Mesendoderm (in vitro differentiated cells): ENCODE results near the gene ENTPD7.
"Not testable (repeated sequence)": the region's sequence is repeated elsewhere in the genome, so short reads cannot be mapped to it uniquely, and the experiment has no call there.

Source experiments
- DNase-seq: peaks from one replicate; pipeline ENCODE4 v3.0.0; 2013
- H2AK5ac ChIP-seq: 2 replicates; pipeline ENCODE4 v1.6.1; 2013; ENCODE audit warnings: low read length, inconsistent platforms
- H2BK120ac ChIP-seq: 2 replicates; pipeline ENCODE4 v1.6.1; 2013; ENCODE audit warnings: low read depth, mild to moderate bottlenecking, low read length, moderate library complexity, mixed read lengths
- H2BK15ac ChIP-seq: replicated peaks from 2 replicates; pipeline ENCODE4 v1.6.1; 2013; ENCODE audit warnings: low read depth, mild to moderate bottlenecking, moderate library complexity
- H2BK5ac ChIP-seq: 2 replicates; pipeline ENCODE4 v1.6.1; 2013; ENCODE audit warnings: low read length, inconsistent platforms
- H3K18ac ChIP-seq: 2 replicates; pipeline ENCODE4 v1.6.1; 2013; ENCODE audit warnings: mild to moderate bottlenecking, low read length, mixed read lengths
- H3K23ac ChIP-seq: one replicate; pipeline ENCODE4 v1.6.1; 2013; ENCODE audit warnings: low read length
- H3K27ac ChIP-seq: 2 replicates; pipeline ENCODE4 v1.5.1; 2013; ENCODE audit warnings: low read depth, mild to moderate bottlenecking, inconsistent platforms, low read length, moderate library complexity
- H3K27me3 ChIP-seq: 2 replicates; pipeline ENCODE4 v1.6.1; 2013; ENCODE audit warnings: low read length, control low read depth, mild to moderate bottlenecking, inconsistent platforms; ENCODE audit not compliant: insufficient read depth, poor library complexity
- H3K36me3 ChIP-seq: 2 replicates; pipeline ENCODE4 v1.6.1; 2013; ENCODE audit warnings: low read length, inconsistent platforms; ENCODE audit not compliant: control insufficient read depth, insufficient read depth
- H3K4ac ChIP-seq: one replicate; pipeline ENCODE4 v1.6.1; 2013; ENCODE audit warnings: low read depth, mild to moderate bottlenecking, low read length, moderate library complexity
- H3K4me1 ChIP-seq: 2 replicates; pipeline ENCODE4 v1.6.1; 2013; ENCODE audit warnings: low read depth, low read length, inconsistent platforms; ENCODE audit not compliant: control insufficient read depth
- H3K4me2 ChIP-seq: 2 replicates; pipeline ENCODE4 v1.6.1; 2013; ENCODE audit warnings: low read length
- H3K4me3 ChIP-seq: 2 replicates; pipeline ENCODE4 v1.5.1; 2013; ENCODE audit warnings: mild to moderate bottlenecking, low read length
- H3K56ac ChIP-seq: one replicate; pipeline ENCODE4 v1.6.1; 2013; ENCODE audit warnings: low read length
- H3K79me1 ChIP-seq: 2 replicates; pipeline ENCODE4 v1.6.1; 2013; ENCODE audit warnings: low read length, inconsistent platforms
- H3K79me2 ChIP-seq: 2 replicates; pipeline ENCODE4 v1.6.1; 2013; ENCODE audit warnings: mild to moderate bottlenecking, low read length; ENCODE audit not compliant: control insufficient read depth, insufficient read depth
- H3K9ac ChIP-seq: 2 replicates; pipeline ENCODE4 v1.6.1; 2013; ENCODE audit warnings: low read length, inconsistent platforms
- H4K5ac ChIP-seq: one replicate; pipeline ENCODE4 v1.6.1; 2013; ENCODE audit warnings: low read length
- H4K8ac ChIP-seq: one replicate; pipeline ENCODE4 v1.6.1; 2013; ENCODE audit warnings: low read depth, mild to moderate bottlenecking, control low read depth, low read length, moderate library complexity
- WGBS: extraction: QIAGEN DNeasy Blood & Tissue Kit; methylation state at CpG from one replicate; pipeline ENCODE4 v1.1.7; 2013; ENCODE audit warnings: low lambda C conversion rate, missing lambda C conversion rate; ENCODE audit not compliant: insufficient coverage; ENCODE audit errors: extremely low coverage; 5-methylcytosine and 5-hydroxymethylcytosine counted together

ENTPD7 gene

DNA sequence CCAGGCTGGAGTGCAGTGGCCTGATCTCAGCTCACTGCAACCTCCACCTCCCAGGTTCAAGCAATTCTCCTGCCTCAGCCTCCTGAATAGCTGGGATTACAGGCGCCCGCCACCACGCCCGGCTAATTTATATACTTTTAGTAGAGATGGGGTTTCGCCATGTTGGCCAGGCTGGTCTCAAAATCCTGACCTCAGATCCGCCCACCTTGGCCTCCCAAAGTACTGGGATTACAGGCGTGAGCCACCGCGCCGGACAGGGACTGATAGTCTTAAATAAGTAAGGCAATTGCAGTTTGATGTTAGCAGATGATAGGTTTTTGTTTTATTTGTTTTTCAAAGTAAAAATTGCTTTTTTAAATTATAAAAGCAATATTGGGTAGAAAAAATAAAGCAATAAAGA, 74.8 kb downstream of the ENTPD7 start:
- H3K36me3 ChIP-seq, H3K27me3 ChIP-seq, H4K8ac ChIP-seq, H3K4ac ChIP-seq, H3K56ac ChIP-seq, H2BK5ac ChIP-seq, H2BK120ac ChIP-seq, H3K79me2 ChIP-seq, H3K4me3 ChIP-seq, H3K79me1 ChIP-seq, H3K4me2 ChIP-seq, H2AK5ac ChIP-seq, DNase-seq, H3K9ac ChIP-seq, H3K4me1 ChIP-seq, H3K18ac ChIP-seq, H4K5ac ChIP-seq, H3K27ac ChIP-seq, H3K23ac ChIP-seq, H2BK15ac ChIP-seq: not testable (repeated sequence)
- no CpG with 5 or more reads among the region's 10 CpGs for WGBS

GRCh38 chr10:99740260-99740659, 81.0 kb downstream of the ENTPD7 start:
- H3K4me1 ChIP-seq = no peaks in the 10 kb centered on the region
- no peaks in the 10 kb centered on the region for H3K27me3 ChIP-seq
- no CpG with 5 or more reads among the region's 2 CpGs for WGBS
- no peak overlapping the region for H3K27ac ChIP-seq
- no peaks in the 10 kb centered on the region for H3K79me2 ChIP-seq
- H2BK120ac ChIP-seq = no peak overlapping the region
- peaks cover 1% of the 10 kb centered on the region for H3K79me1 ChIP-seq
- peaks cover 4% of the 10 kb centered on the region for H3K36me3 ChIP-seq
- DNase-seq = no peak
- H4K5ac ChIP-seq = no peak overlapping the region
- no peak overlapping the region for H3K9ac ChIP-seq
- H2AK5ac ChIP-seq = no peak overlapping the region
- H3K18ac ChIP-seq = no peak overlapping the region
- no peak overlapping the region for H3K4ac ChIP-seq
- H3K4me3 ChIP-seq = no peak overlapping the region
- no peak overlapping the region for H3K56ac ChIP-seq
- H2BK5ac ChIP-seq = no peak overlapping the region
- no peak overlapping the region for H3K23ac ChIP-seq
- no peak overlapping the region for H4K8ac ChIP-seq
- no peak overlapping the region for H2BK15ac ChIP-seq
- H3K4me2 ChIP-seq = no peak overlapping the region

- Histone ChIP-seq H3K36me3 (peaks cover 4% of the 10 kb centered on the region), H4K5ac (no peak overlapping the region), H3K56ac (no peak overlapping the region), H3K79me2 (no peaks in the 10 kb centered on the region), H3K4ac (no peak overlapping the region), H3K18ac (no peak overlapping the region), H3K23ac (no peak overlapping the region), H2BK120ac (no peak overlapping the region), H3K4me2 (no peak overlapping the region), H3K79me1 (peaks cover 1% of the 10 kb centered on the region), H3K4me3 (no peak overlapping the region), H3K4me1 (no peaks in the 10 kb centered on the region), H3K27me3 (no peaks in the 10 kb centered on the region), H4K8ac (no peak overlapping the region), H3K9ac (no peak overlapping the region), H3K27ac (no peak overlapping the region), H2AK5ac (no peak overlapping the region), H2BK5ac (no peak overlapping the region), H2BK15ac (no peak overlapping the region)
- DNase-seq = no peak
- WGBS = no CpG with 5 or more reads among the region's 3 CpGs
These were observed 81.7 kb downstream of the ENTPD7 start for GRCh38 chr10:99740933-99741559.

GRCh38 chr10:99742254-99742653, 82.9 kb downstream of the ENTPD7 start:
- H3K9ac ChIP-seq = no peak overlapping the region
- H3K23ac ChIP-seq = no peak overlapping the region
- H2AK5ac ChIP-seq = no peak overlapping the region
- H2BK120ac ChIP-seq = no peak overlapping the region
- H3K79me1 ChIP-seq = peaks cover 1% of the 10 kb centered on the region
- no peak overlapping the region for H4K8ac ChIP-seq
- no peak overlapping the region for H3K4me2 ChIP-seq
- no peak overlapping the region for H3K27ac ChIP-seq
- no peak overlapping the region for H3K56ac ChIP-seq
- H3K4me3 ChIP-seq = no peak overlapping the region
- DNase-seq = no peak
- H3K18ac ChIP-seq = no peak overlapping the region
- no peak overlapping the region for H3K4ac ChIP-seq
- H4K5ac ChIP-seq = no peak overlapping the region
- no peaks in the 10 kb centered on the region for H3K79me2 ChIP-seq
- no peak overlapping the region for H2BK5ac ChIP-seq
- H3K4me1 ChIP-seq = no peaks in the 10 kb centered on the region
- H2BK15ac ChIP-seq = no peak overlapping the region
- no peaks in the 10 kb centered on the region for H3K27me3 ChIP-seq
- peaks cover 4% of the 10 kb centered on the region for H3K36me3 ChIP-seq

- H2AK5ac ChIP-seq = no peak overlapping the region
- H3K36me3 ChIP-seq = peaks cover 4% of the 10 kb centered on the region
- no peaks in the 10 kb centered on the region for H3K79me2 ChIP-seq
- H3K4me1 ChIP-seq = no peaks in the 10 kb centered on the region
- H3K79me1 ChIP-seq = peaks cover 1% of the 10 kb centered on the region
- no peak overlapping the region for H3K9ac ChIP-seq
- no peak overlapping the region for H2BK5ac ChIP-seq
- H3K27me3 ChIP-seq = no peaks in the 10 kb centered on the region
- WGBS = no CpG with 5 or more reads among the region's 2 CpGs
- H3K27ac ChIP-seq = no peak overlapping the region
- H3K23ac ChIP-seq = no peak overlapping the region
- H3K4ac ChIP-seq = no peak overlapping the region
- H3K56ac ChIP-seq = no peak overlapping the region
- H4K5ac ChIP-seq = no peak overlapping the region
- no peak overlapping the region for H3K18ac ChIP-seq
- no peak overlapping the region for H2BK120ac ChIP-seq
- no peak overlapping the region for H4K8ac ChIP-seq
- no peak overlapping the region for H3K4me2 ChIP-seq
- H2BK15ac ChIP-seq = no peak overlapping the region
- no peak for DNase-seq
- no peak overlapping the region for H3K4me3 ChIP-seq
These were observed 83.4 kb downstream of the ENTPD7 start for GRCh38 chr10:99742701-99743100.

DNA sequence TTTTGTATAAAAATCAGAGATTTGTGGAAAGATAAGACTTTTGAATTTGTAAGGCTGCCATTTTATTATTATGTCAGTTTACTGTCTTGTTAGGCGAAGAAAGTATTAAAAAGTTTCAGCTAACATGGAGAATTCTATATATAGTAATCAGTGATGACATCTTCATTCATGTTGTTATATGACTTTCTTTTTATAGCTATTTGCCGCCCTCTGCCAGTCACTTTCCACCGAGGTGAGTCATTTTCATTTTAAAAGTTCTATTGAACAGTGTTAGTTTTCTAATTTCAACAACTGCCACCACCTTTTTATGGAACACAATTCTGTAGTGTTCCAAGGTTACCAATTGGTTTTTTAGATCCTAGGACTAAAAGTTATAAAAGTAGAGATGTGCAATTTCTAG, 84.5 kb downstream of the ENTPD7 start:
- no CpG with 5 or more reads among the region's 3 CpGs for WGBS
- no peak overlapping the region for H4K5ac ChIP-seq

More for the DNA sequence above, 84.5 kb downstream of the ENTPD7 start:
- Histone ChIP-seq H3K4me1 (no peaks in the 10 kb centered on the region), H3K27me3 (no peaks in the 10 kb centered on the region), H3K4me3 (no peak overlapping the region), H2BK120ac (no peak overlapping the region), H3K9ac (no peak overlapping the region), H4K8ac (no peak overlapping the region), H3K79me1 (peaks cover 1% of the 10 kb centered on the region), H3K27ac (no peak overlapping the region), H3K56ac (no peak overlapping the region), H3K79me2 (no peaks in the 10 kb centered on the region), H2BK15ac (no peak overlapping the region), H3K23ac (no peak overlapping the region), H3K4ac (no peak overlapping the region), H3K36me3 (peaks cover 4% of the 10 kb centered on the region), H2AK5ac (no peak overlapping the region), H3K4me2 (no peak overlapping the region), H2BK5ac (no peak overlapping the region), H3K18ac (no peak overlapping the region)
- DNase-seq = no peak
